Smooth muscle cell (in vitro differentiated cells): Measurements from ENCODE around the gene PHACTR2. TPM values are rescaled to one million over a fixed set of nuclear protein-coding genes. Genes with fewer than 3 reads are reported as not detected.

Experiments
- DNase-seq: peaks from one replicate; lab custom pipeline; 2025; ENCODE audit not compliant: unreplicated experiment; lab: John Stamatoyannopoulos, UW
- H2AFZ ChIP-seq: fragments of 200-600 bp; sonication (generic); 2 replicates; pipeline ENCODE4 v1.6.0; 2016; ENCODE audit warnings: antibody characterized with exemption, low read depth, mild to moderate bottlenecking
- H3F3A ChIP-seq: fragments of 200-600 bp; sonication (generic); 2 replicates; pipeline ENCODE4 v1.6.0; 2017; ENCODE audit warnings: antibody characterized with exemption, low read depth
- H3K27ac ChIP-seq: fragments of 200-600 bp; sonication (generic); 2 replicates; pipeline ENCODE4 v1.5.1; 2016; ENCODE audit warnings: low read depth, mild to moderate bottlenecking
- H3K27me3 ChIP-seq: fragments of 200-600 bp; sonication (generic); 2 replicates; pipeline ENCODE4 v1.6.1; 2016; ENCODE audit warnings: low read depth, mild to moderate bottlenecking
- H3K36me3 ChIP-seq: fragments of 200-600 bp; sonication (generic); 2 replicates; pipeline ENCODE4 v1.5.1; 2016; ENCODE audit warnings: low read depth
- H3K4me1 ChIP-seq: fragments of 200-600 bp; sonication (generic); 2 replicates; pipeline ENCODE4 v1.5.1; 2016; ENCODE audit warnings: low read depth
- H3K4me2 ChIP-seq: fragments of 200-600 bp; sonication (generic); 2 replicates; pipeline ENCODE4 v1.6.0; 2016; ENCODE audit warnings: mild to moderate bottlenecking
- H3K4me3 ChIP-seq: fragments of 200-600 bp; sonication (generic); 2 replicates; pipeline ENCODE4 v1.5.1; 2016; ENCODE audit warnings: mild to moderate bottlenecking
- H3K79me2 ChIP-seq: fragments of 200-600 bp; sonication (generic); 2 replicates; pipeline ENCODE4 v1.6.0; 2016; ENCODE audit warnings: low read depth, mild to moderate bottlenecking
- H3K9ac ChIP-seq: fragments of 200-600 bp; sonication (generic); 2 replicates; pipeline ENCODE4 v1.6.0; 2016; ENCODE audit warnings: low read depth
- H3K9me3 ChIP-seq: fragments of 200-600 bp; sonication (generic); replicated peaks from 2 replicates; pipeline ENCODE4 v1.5.1; 2016; ENCODE audit warnings: low read depth
- H4K20me1 ChIP-seq: fragments of 200-600 bp; sonication (generic); 2 replicates; pipeline ENCODE4 v1.6.0; 2016; ENCODE audit warnings: low read depth
- WGBS: methylation state at CpG from one replicate; pipeline ENCODE4 v1.1.7; 2016; ENCODE audit warnings: low lambda C conversion rate; 5-methylcytosine and 5-hydroxymethylcytosine counted together
- polyA plus RNA-seq: library from polyadenylated mRNA; unstranded; fragments of >200 nt; fragmentation: Nextera tagmentation; extraction: Ambion mirVana; gene quantifications from 2 replicates; pipeline ENCODE4 v1.2.1, GENCODE V29; 2016
- total RNA-seq: library from RNA; depleted of rRNA; stranded (reverse); fragments of >200 nt; gene quantifications from 2 replicates; pipeline ENCODE4 v1.2.3, GENCODE V29; 2014
- TF ChIP-seq, protein P1 (sequence below): fragments of 200-600 bp; sonication (generic); IDR thresholded peaks from 2 replicates; pipeline ENCODE4 v1.5.1; 2017; ENCODE audit warnings: borderline replicate concordance, mild to moderate bottlenecking, antibody characterized with exemption; ENCODE audit not compliant: insufficient read depth, poor library complexity, severe bottlenecking

PHACTR2 gene
- total and polyA plus RNA-seq, 2 experiments from 2014 or later: 62.7 to 80.4 TPM

DNA sequence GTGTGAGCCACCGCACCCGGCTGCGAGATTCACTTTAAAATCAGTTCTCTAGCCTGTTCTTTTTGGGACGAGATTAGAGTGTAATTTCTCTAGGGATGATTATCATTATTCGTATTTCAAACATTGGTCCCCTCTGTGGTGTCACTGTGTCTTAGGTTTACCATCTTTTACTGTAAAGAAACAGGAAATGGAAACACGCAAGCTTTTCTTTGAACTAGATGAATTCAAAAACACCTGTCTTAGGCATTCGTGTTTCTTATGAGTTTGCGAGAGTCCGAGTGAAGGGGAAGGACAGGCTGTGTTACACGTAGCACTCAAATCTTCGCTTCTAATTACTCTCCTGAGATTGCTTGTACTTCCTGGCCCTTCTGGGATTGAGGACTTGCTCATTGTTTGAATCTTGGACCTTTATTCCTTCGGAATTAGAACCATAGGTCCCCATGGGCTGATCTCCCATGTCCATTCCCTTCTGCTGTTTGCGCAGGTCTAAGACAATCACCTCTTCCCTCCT, 61.6 kb downstream of the PHACTR2 start:
- DNase-seq: no peak
- no peak overlapping the region for H3K4me3 ChIP-seq
- no peak overlapping the region for H3K9ac ChIP-seq
- H2AFZ ChIP-seq: no peak overlapping the region
- peaks cover 14% of the 10 kb centered on the region for H3F3A ChIP-seq
- no peaks in the 10 kb centered on the region for H3K9me3 ChIP-seq
- TF ChIP-seq, protein P1, sequence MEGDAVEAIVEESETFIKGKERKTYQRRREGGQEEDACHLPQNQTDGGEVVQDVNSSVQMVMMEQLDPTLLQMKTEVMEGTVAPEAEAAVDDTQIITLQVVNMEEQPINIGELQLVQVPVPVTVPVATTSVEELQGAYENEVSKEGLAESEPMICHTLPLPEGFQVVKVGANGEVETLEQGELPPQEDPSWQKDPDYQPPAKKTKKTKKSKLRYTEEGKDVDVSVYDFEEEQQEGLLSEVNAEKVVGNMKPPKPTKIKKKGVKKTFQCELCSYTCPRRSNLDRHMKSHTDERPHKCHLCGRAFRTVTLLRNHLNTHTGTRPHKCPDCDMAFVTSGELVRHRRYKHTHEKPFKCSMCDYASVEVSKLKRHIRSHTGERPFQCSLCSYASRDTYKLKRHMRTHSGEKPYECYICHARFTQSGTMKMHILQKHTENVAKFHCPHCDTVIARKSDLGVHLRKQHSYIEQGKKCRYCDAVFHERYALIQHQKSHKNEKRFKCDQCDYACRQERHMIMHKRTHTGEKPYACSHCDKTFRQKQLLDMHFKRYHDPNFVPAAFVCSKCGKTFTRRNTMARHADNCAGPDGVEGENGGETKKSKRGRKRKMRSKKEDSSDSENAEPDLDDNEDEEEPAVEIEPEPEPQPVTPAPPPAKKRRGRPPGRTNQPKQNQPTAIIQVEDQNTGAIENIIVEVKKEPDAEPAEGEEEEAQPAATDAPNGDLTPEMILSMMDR: no peak
- no peaks in the 10 kb centered on the region for H3K36me3 ChIP-seq
- H4K20me1 ChIP-seq: peaks cover under 1% of the 10 kb centered on the region
- peaks cover 61% of the 10 kb centered on the region for H3K79me2 ChIP-seq
- no peaks in the 10 kb centered on the region for H3K27me3 ChIP-seq
- WGBS: 94% methylated on average over 13 of the region's 13 CpGs
- H3K4me2 ChIP-seq: no peak overlapping the region
- peaks cover 35% of the 10 kb centered on the region for H3K4me1 ChIP-seq
- H3K27ac ChIP-seq: no peak overlapping the region

DNA sequence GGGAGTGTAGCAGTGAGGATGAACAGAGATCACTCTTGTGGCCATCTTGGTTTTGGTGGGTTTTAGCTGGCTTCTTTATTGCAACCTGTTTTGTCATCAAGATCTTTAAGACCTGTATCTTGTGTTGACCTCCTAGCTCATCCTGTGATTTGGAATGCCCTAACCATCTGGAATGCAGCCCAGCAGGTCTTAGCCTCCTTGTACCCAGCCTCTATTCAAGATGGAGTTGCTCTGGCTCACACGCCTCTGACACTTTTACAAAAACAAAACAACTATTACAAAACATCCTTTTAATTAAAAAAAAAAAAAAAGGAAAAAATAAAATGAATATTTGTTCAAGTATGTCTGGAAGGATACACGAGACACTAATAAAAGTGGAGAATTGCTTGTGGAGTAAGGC, 62.4 kb downstream of the PHACTR2 start:
- H3F3A ChIP-seq: peaks cover 17% of the 10 kb centered on the region
- H3K9me3 ChIP-seq: no peaks in the 10 kb centered on the region
- H4K20me1 ChIP-seq: no peaks in the 10 kb centered on the region
- H3K4me1 ChIP-seq: peaks cover 35% of the 10 kb centered on the region
- no peak overlapping the region for H3K4me3 ChIP-seq
- TF ChIP-seq, protein P1: no peak
- H3K27ac ChIP-seq: no peak overlapping the region
- no peak overlapping the region for H3K9ac ChIP-seq
- WGBS: 93% methylated on average over 2 of the region's 2 CpGs
- peaks cover 61% of the 10 kb centered on the region for H3K79me2 ChIP-seq
- H3K4me2 ChIP-seq: no peak overlapping the region
- no peaks in the 10 kb centered on the region for H3K27me3 ChIP-seq
- H3K36me3 ChIP-seq: no peaks in the 10 kb centered on the region
- no peak overlapping the region for H2AFZ ChIP-seq
- no peak for DNase-seq

DNA sequence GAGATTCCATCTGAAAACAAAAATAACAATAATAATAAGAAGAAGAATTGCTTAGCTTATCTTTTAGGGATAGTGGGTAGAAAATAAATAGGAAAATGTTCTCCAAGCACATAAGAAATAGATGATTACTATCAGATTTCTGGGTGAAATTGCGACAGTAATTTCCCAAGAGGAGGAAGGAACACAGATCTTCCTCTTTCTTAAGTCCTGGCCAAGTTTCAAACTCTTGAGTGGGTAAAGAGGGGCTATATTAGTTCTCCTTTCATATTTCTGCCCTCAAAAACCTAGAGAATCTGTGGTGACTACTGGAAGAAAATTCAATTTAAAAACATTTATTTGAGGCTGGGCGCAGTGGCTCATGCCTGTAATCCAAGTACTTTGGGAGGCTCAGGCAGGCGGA, 63.7 kb downstream of the PHACTR2 start:
- no peak for DNase-seq
- peaks cover 60% of the 10 kb centered on the region for H3K79me2 ChIP-seq

More for the DNA sequence above, 63.7 kb downstream of the PHACTR2 start:
- no peak overlapping the region for H3K4me3 ChIP-seq
- peaks cover 26% of the 10 kb centered on the region for H3F3A ChIP-seq
- H2AFZ ChIP-seq: no peak overlapping the region
- H4K20me1 ChIP-seq: no peaks in the 10 kb centered on the region
- H3K4me1 ChIP-seq: peaks cover 37% of the 10 kb centered on the region
- TF ChIP-seq, protein P1: no peak
- H3K9me3 ChIP-seq: no peaks in the 10 kb centered on the region
- H3K27ac ChIP-seq: no peak overlapping the region
- 99% methylated on average over 3 of the region's 3 CpGs for WGBS
- no peak overlapping the region for H3K4me2 ChIP-seq
- no peaks in the 10 kb centered on the region for H3K36me3 ChIP-seq
- H3K9ac ChIP-seq: no peak overlapping the region
- no peaks in the 10 kb centered on the region for H3K27me3 ChIP-seq
